Measurements from ENCODE around the gene PNMA1. TPM values are rescaled to one million over a fixed set of nuclear protein-coding genes. Genes with fewer than 3 reads are reported as not detected.

The PNMA1 gene
- polyA plus RNA-seq, 1 donor from 2014 or later, result 205 TPM

DNA sequence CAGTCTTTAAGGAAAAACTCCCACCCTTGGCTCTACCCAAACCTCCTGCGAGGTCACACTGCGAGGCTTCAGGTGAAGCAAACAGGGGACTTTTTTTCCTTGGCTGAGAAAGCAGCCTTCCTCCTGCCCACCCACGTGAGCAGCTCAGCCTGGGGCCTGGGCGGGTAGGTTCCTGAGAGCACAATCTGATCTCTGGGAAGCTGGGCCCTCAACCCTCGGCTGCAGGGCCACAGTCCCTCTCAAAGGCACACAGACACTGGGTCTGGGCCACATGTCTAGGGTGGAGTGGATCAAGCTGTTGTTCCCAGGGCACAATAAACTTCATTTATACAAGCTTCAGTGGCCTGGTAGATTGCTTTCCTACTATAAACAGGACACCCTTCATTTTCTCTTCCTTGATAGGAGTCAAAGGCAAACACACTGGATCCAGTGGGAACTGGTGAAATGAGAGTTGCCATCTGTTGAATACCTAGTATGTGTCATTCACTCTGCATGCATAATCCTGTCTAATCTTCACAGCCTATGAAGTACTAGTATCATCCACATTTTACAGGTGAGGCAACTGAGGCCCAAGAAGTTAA lies 41.3 kb upstream of the PNMA1 start:
- Histone ChIP-seq H3K4me2 (ENCODE audit: low read length) (no peak overlapping the region), H3K27ac (ENCODE audit: low read length) (no peak overlapping the region), H3K9ac (ENCODE audit: low read length) (no peak overlapping the region), H3F3A (ENCODE audit: insufficient read depth, low read length, poor library complexity, severe bottlenecking) (peaks cover 5% of the 10 kb centered on the region), H3K36me3 (ENCODE audit: insufficient read depth, low read length) (no peaks in the 10 kb centered on the region), H4K20me1 (ENCODE audit: insufficient read depth) (no peaks in the 10 kb centered on the region), H3K4me3 (ENCODE audit: low read length) (no peak overlapping the region), H2AFZ (ENCODE audit: low read depth, low read length) (no peak overlapping the region), H3K9me3 (ENCODE audit: low read length) (no peaks in the 10 kb centered on the region), H3K27me3 (ENCODE audit: insufficient read depth, low read depth, low read length) (no peaks in the 10 kb centered on the region), H3K79me2 (replicated peaks; ENCODE audit: insufficient read depth, low read length) (peaks cover 16% of the 10 kb centered on the region), H3K9me2 (ENCODE audit: insufficient read depth, low read length) (no peaks in the 10 kb centered on the region)
- TF ChIP-seq RAD21 (conservative IDR thresholded peaks at IDR 0.05) (no peak), MXI1 (conservative IDR thresholded peaks at IDR 0.05; ENCODE audit: poor library complexity, severe bottlenecking) (no peak), SMC3 (conservative IDR thresholded peaks at IDR 0.05; ENCODE audit: poor library complexity) (no peak), EZH2 (IDR thresholded peaks at IDR 0.05; ENCODE audit: borderline replicate concordance, insufficient read depth, low read length, poor library complexity, severe bottlenecking) (no peak), TAF1 (IDR thresholded peaks at IDR 0.05; ENCODE audit: low read depth) (no peak), POLR2AphosphoS5 (IDR thresholded peaks at IDR 0.05) (no peak), EP300 (conservative IDR thresholded peaks at IDR 0.05; ENCODE audit: poor library complexity, severe bottlenecking) (no peak)
- TF ChIP-seq, protein P1, sequence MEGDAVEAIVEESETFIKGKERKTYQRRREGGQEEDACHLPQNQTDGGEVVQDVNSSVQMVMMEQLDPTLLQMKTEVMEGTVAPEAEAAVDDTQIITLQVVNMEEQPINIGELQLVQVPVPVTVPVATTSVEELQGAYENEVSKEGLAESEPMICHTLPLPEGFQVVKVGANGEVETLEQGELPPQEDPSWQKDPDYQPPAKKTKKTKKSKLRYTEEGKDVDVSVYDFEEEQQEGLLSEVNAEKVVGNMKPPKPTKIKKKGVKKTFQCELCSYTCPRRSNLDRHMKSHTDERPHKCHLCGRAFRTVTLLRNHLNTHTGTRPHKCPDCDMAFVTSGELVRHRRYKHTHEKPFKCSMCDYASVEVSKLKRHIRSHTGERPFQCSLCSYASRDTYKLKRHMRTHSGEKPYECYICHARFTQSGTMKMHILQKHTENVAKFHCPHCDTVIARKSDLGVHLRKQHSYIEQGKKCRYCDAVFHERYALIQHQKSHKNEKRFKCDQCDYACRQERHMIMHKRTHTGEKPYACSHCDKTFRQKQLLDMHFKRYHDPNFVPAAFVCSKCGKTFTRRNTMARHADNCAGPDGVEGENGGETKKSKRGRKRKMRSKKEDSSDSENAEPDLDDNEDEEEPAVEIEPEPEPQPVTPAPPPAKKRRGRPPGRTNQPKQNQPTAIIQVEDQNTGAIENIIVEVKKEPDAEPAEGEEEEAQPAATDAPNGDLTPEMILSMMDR (IDR thresholded peaks at IDR 0.05; ENCODE audit: poor library complexity, severe bottlenecking), result no peak
- TF ChIP-seq, protein P2, sequence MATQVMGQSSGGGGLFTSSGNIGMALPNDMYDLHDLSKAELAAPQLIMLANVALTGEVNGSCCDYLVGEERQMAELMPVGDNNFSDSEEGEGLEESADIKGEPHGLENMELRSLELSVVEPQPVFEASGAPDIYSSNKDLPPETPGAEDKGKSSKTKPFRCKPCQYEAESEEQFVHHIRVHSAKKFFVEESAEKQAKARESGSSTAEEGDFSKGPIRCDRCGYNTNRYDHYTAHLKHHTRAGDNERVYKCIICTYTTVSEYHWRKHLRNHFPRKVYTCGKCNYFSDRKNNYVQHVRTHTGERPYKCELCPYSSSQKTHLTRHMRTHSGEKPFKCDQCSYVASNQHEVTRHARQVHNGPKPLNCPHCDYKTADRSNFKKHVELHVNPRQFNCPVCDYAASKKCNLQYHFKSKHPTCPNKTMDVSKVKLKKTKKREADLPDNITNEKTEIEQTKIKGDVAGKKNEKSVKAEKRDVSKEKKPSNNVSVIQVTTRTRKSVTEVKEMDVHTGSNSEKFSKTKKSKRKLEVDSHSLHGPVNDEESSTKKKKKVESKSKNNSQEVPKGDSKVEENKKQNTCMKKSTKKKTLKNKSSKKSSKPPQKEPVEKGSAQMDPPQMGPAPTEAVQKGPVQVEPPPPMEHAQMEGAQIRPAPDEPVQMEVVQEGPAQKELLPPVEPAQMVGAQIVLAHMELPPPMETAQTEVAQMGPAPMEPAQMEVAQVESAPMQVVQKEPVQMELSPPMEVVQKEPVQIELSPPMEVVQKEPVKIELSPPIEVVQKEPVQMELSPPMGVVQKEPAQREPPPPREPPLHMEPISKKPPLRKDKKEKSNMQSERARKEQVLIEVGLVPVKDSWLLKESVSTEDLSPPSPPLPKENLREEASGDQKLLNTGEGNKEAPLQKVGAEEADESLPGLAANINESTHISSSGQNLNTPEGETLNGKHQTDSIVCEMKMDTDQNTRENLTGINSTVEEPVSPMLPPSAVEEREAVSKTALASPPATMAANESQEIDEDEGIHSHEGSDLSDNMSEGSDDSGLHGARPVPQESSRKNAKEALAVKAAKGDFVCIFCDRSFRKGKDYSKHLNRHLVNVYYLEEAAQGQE (IDR thresholded peaks at IDR 0.05; ENCODE audit: borderline replicate concordance), result no peak

DNA sequence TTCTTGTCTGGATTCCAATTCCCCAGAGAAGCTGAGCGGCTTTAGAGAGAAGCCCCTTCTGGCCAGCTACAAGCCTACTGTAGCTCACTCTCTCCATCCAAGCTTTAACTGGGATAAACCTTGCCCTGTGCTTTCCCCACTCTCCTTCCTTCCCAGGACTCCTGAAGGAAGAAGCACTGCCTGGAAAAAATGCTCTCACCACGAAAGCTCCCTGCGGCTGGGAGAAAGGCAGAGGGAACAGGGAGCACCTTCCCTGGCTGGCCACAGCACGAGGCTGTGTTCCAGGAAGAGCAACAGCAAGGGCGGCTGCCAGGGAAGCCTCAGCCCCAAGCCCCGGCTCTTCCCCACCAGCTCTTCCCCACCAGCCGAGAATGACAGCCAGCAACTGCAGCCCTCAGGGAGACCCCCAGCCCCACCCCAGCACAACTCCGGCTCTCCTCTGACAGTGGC lies 40.8 kb upstream of the PNMA1 start:
- Histone ChIP-seq H3F3A (ENCODE audit: insufficient read depth, low read length, poor library complexity, severe bottlenecking) (peaks cover 5% of the 10 kb centered on the region), H3K9me2 (ENCODE audit: insufficient read depth, low read length) (no peaks in the 10 kb centered on the region), H3K9me3 (ENCODE audit: low read length) (no peaks in the 10 kb centered on the region), H3K79me2 (replicated peaks; ENCODE audit: insufficient read depth, low read length) (peaks cover 16% of the 10 kb centered on the region), H2AFZ (ENCODE audit: low read depth, low read length) (no peak overlapping the region), H3K36me3 (ENCODE audit: insufficient read depth, low read length) (no peaks in the 10 kb centered on the region), H3K27ac (ENCODE audit: low read length) (no peak overlapping the region), H3K4me3 (ENCODE audit: low read length) (no peak overlapping the region), H3K4me2 (ENCODE audit: low read length) (no peak overlapping the region), H3K9ac (ENCODE audit: low read length) (no peak overlapping the region), H4K20me1 (ENCODE audit: insufficient read depth) (no peaks in the 10 kb centered on the region), H3K27me3 (ENCODE audit: insufficient read depth, low read depth, low read length) (no peaks in the 10 kb centered on the region)
- no peak for TF ChIP-seq EZH2 (IDR thresholded peaks at IDR 0.05; ENCODE audit: borderline replicate concordance, insufficient read depth, low read length, poor library complexity, severe bottlenecking)
